Measurements from ENCODE around the gene GPR158. TPM values are rescaled to one million over a fixed set of nuclear protein-coding genes. Genes with fewer than 3 reads are reported as not detected.

GPR158 gene
- total and polyA plus RNA-seq, 2 of the 8 experiments (the other 6 are each of a cell fraction or from before 2014, with no cell fraction given): 0.14 to 0.78 TPM

- Histone ChIP-seq H3K9me3 (ENCODE audit: insufficient read depth in 2 of 2, low read depth in 1 of 2, low read length in 1 of 2) (no peaks in the 10 kb centered on the region), H3K27me3 (replicated peaks in 1 of 4; ENCODE audit: control insufficient read depth in 3 of 4, extremely low read depth in 1 of 4, insufficient read depth in 3 of 4, low read length in 3 of 4) (no peaks in the 10 kb centered on the region), H2BK12ac (ENCODE audit: low read depth, low read length) (no peak overlapping the region), H4K20me1 (replicated peaks in 1 of 2; ENCODE audit: control insufficient read depth in 1 of 2, insufficient read depth in 2 of 2, low read length in 2 of 2) (no peaks in the 10 kb centered on the region), H3K9ac (replicated peaks in 1 of 4; ENCODE audit: extremely low read depth in 1 of 4, low read depth in 3 of 4, low read length in 3 of 4) (no peak overlapping the region), H3K23ac (ENCODE audit: insufficient read length) (no peak overlapping the region), H2BK20ac (ENCODE audit: low read length) (no peak overlapping the region), H4K91ac (replicated peaks; ENCODE audit: insufficient read length, low read length) (no peak overlapping the region), H3K4me1 (replicated peaks in 1 of 4; ENCODE audit: control insufficient read depth in 3 of 4, insufficient read depth in 4 of 4, low read length in 3 of 4) (peaks cover 0 to 7% (median 2%) of the 10 kb centered on the region in 4 experiments; a peak in 2 of 7 replicates), H3K14ac (ENCODE audit: insufficient read length) (no peak overlapping the region), H3K23me2 (ENCODE audit: low read depth, low read length) (no peaks in the 10 kb centered on the region; the same call in 1 of the 2 replicates), H3K4ac (replicated peaks; ENCODE audit: insufficient read length, low read depth, low read length) (no peak overlapping the region), H3K27ac (ENCODE audit: low read depth, low read length) (no peak overlapping the region), H2AFZ (ENCODE audit: low read length) (peak overlapping the region; percentile 49), H2BK5ac (ENCODE audit: low read depth, low read length) (no peak overlapping the region), H3K18ac (ENCODE audit: extremely low read depth, low read length) (no peak overlapping the region), H2AK5ac (ENCODE audit: low read depth, low read length) (no peak overlapping the region), H3K4me2 (ENCODE audit: insufficient read depth in 1 of 2, low read depth in 2 of 2, low read length in 2 of 2) (no peak overlapping the region), H2BK120ac (replicated peaks; ENCODE audit: low read depth, low read length) (no peak overlapping the region), H3K79me2 (ENCODE audit: control insufficient read depth in 1 of 2, insufficient read depth in 2 of 2, low read length in 2 of 2) (no peaks in the 10 kb centered on the region), H4K8ac (ENCODE audit: extremely low read depth, insufficient read depth, low read length) (no peak overlapping the region), H3K56ac (replicated peaks; ENCODE audit: insufficient read length, low read depth, low read length) (no peak overlapping the region), H3K79me1 (ENCODE audit: low read depth, low read length) (no peaks in the 10 kb centered on the region), H3K4me3 (ENCODE audit: extremely low read depth in 1 of 4, insufficient read depth in 2 of 4, low read depth in 3 of 4, low read length in 4 of 4) (no peak overlapping the region), H4K5ac (ENCODE audit: insufficient read length, low read depth, low read length) (no peak overlapping the region), H2BK15ac (ENCODE audit: low read length) (no peak overlapping the region), H3K36me3 (ENCODE audit: control insufficient read depth in 2 of 4, insufficient read depth in 4 of 4, low read length in 3 of 4) (no peaks in the 10 kb centered on the region)
- DNase-seq (ENCODE audit: low read depth in 1 of 2, low spot score in 2 of 2) (no peak), FAIRE-seq (no peak)
- WGBS, 2 experiments (ENCODE audit: extremely low coverage in 1 of 2, insufficient coverage in 1 of 2, insufficient read length in 1 of 2, insufficient replicate concordance in 2 of 2, low coverage in 1 of 2, low lambda C conversion rate in 2 of 2, missing lambda C conversion rate in 1 of 2): 71% methylated on average over 7 of the region's 7 CpGs; no CpG with 5 or more reads in 1 of the 2 experiments
- CTCF ChIA-PET (ENCODE audit: partially characterized antibody): no interaction called here
- POLR2A ChIA-PET (ENCODE audit: partially characterized antibody): no interaction called here
- TF ChIP-seq CREB1 (IDR thresholded peaks at IDR 0.05): no peak
- no peak for TF ChIP-seq SIX5 (IDR thresholded peaks at IDR 0.05; ENCODE audit: low read depth, low read length)
- no peak for TF ChIP-seq TCF12 (IDR thresholded peaks at IDR 0.05; ENCODE audit: low read depth, low read length)
- TF ChIP-seq CTCF (IDR thresholded peaks at IDR 0.05; ENCODE audit: control extremely low read depth in 1 of 3, insufficient read depth in 1 of 3, low read depth in 1 of 3, low read length in 3 of 3): no peak
- no peak for TF ChIP-seq GABPA (IDR thresholded peaks at IDR 0.05; ENCODE audit: borderline replicate concordance, insufficient read depth, low read length)
- no peak for TF ChIP-seq FOSL1 (IDR thresholded peaks at IDR 0.05; ENCODE audit: insufficient read depth, low read depth, low read length)
- TF ChIP-seq KDM1A (IDR thresholded peaks at IDR 0.05; ENCODE audit: borderline replicate concordance, low read length): no peak
- no peak for TF ChIP-seq JUND (IDR thresholded peaks at IDR 0.05; ENCODE audit: low read length)
- TF ChIP-seq GTF2F1 (IDR thresholded peaks at IDR 0.05; ENCODE audit: borderline replicate concordance, low read depth, low read length): no peak
- no peak for TF ChIP-seq USF2 (IDR thresholded peaks at IDR 0.05; ENCODE audit: low read length)
Observed at GRCh38 chr10:25382029-25382810, 207.4 kb downstream of the GPR158 start.
